Occipital lobe (tissue), 2 donors: Measurements from ENCODE around the gene RHOA. TPM values are rescaled to one million over a fixed set of nuclear protein-coding genes. Genes with fewer than 3 reads are reported as not detected.

ENCODE experiments used
- DNase-seq: peaks from one replicate; lab custom pipeline; 2025; lab: John Stamatoyannopoulos, UW
- total RNA-seq: library from RNA; depleted of rRNA; stranded (reverse); fragments of >200 nt; gene quantifications from one replicate; pipeline ENCODE4 v1.2.3, GENCODE V29; 2014

RHOA gene
- total RNA-seq: 146 TPM

DNA sequence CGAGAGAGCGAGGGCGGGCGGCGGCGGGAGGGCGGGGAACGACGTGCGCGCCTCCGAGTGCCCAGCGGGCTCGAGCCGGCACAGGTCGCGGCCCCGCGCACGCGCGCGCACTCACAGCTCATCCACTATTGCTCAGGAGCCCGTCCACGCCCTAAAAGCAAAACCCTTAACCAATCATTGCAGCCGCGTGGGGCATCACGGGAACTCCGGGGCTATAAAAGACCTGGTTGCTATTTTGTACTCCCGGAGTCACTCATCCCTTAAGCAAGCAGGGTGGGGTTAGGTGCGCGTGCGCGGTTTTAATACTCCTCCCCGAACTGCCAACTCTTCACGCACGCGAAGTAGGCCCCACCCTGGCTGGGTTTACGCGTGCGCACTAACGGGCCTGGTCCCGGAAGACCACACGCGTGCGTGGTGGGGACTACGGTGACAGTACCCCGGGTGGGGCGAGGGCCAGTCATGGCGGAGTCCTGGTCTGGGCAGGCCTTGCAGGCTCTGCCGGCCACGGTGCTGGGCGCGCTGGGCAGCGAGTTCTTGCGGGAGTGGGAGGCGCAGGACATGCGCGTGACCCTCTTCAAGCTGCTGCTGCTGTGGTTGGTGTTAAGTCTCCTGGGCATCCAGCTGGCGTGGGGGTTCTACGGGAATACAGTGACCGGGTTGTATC, at the start of gene RHOA, which contains the start of gene TCTA:
RHOA (minus strand) TSS at position 9 of the 664 bp plus-strand sequence. CDS start 36,387 bp downstream, outside the sequence.
TCTA (plus strand) TSS at position 456 of the 664 bp plus-strand sequence; CDS start at position 460, 4 bp downstream.
- DNase-seq: peak; percentile 97

DNA sequence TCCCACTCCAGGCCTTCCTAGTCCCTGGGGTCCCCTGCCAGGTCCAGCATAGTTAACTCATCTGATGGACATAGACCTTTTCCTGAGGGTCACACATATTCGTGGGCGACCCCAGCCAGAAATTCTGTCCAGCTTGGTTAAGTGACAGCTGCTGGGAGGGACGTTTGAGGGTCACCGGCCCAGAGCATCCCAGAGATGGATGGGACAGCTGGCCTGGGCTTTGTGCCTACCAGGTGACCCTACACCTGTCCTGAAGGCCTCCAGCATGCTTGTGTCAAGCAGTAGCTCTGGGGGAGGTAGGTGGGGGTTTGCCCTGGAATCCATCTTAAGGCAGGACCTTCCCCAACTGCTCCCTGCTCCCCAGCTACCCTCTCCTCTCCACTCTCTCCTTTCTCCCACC, 49.2 kb upstream of the RHOA start:
- DNase-seq: no peak

DNA sequence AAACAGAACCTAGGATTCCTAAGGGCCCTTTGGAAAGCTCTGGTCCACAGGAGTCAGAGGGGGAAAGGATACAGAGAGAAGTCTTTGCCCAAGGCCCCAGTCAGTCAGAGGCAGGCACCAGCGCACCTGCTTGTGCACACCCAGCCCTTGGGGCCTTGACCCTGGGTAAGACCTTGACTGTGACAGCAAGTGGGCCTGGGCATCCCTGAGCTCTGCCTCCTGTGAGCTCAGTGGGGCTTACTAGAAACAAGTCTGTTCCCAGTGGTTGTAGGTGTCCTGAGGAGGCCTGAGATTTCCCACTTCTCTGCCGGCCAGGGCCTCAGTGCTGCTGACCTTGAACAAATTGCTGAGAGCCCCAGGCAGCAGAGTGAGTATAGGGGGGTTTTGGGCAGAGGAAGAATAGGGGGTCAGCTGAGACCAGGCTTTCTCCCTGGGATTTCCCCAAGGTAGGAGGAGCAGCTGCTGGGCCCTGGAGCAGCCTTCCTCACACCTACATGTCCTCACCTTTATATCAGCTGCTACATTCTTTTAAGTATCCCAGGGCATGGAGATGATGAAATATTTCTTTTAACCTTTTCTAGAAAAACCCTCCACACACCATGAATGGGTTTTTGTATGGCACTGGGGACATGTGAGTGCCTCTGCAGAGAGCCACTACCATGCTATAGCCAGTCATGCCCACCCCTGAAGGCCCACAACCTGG, 48.6 kb upstream of the RHOA start:
- DNase-seq: no peak

DNA sequence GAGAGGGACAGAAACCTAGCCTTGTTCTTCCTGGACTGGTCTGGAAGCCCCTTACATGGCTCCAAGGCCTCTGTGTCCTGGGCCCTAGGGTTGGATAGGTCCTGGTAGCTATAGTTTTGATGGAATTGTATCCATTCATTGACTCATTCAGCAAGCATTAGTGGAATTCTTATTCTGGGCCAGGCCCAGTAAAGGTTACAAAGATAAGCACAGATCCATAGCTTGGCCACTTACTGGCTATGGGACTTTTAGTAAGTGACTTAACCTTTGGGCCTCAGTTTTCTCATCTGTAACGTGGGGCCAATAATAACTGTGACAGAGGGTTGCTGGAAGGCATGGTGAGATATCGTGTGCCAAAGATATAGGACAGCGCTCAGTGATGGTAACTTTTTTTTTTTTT, 44.7 kb upstream of the RHOA start:
- DNase-seq: no peak

DNA sequence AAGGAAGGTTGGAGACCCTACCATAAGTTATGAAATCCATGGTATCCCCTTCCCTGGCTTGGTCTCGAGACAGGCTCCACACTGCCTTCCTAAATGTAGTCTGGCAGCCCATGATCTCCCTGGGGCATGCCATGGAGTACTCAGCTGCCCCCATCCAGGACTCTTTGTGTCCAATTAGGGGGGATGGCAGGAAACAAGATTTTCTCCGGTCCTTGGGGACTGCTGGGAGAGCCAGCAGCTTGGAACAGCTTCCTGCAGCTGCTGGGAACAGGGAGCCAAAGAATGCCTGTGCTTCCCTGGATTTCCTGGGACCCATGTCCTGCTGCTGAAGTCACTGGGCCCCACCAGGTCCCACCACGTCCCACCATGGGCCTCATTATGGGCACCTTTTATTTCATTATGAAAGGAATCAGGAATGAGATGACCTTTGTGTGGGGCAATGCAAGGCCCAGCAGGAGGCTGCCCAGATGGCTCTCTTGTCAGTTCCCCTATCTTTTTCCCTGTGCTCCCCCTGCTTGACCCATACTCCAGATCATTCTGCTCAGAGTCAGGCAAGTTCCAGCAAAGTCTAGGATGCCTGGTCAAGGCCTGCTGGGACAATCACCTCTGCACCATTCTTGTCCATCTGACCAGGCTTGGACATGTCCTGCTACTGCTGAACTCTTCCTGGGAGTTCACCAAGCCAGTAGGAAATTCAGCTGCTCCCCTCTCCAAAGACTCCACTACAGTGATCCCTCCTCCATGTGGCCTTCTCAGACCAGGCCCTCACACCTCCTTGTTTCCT, 43.3 kb upstream of the RHOA start:
- DNase-seq: no peak

DNA sequence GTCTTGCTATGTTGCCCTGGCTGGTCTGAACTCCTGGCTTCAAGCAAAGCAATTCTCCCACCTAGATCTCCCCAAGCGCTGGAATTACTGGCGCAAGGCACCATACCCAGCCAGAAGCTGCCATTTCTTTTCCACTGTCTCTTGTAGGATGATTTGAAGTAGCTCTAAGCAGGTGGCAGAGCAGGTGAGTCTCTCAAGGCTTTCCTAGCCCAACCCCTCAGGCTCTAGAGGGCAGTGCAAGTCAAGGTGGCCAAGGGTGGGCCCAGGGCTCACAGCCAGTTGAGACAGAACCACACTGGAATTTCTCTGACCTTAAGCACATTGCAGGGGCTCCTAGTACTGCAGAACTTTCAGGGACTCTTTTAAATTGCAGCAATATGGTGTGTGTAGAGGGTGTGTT, 42.7 kb upstream of the RHOA start:
- DNase-seq: no peak

DNA sequence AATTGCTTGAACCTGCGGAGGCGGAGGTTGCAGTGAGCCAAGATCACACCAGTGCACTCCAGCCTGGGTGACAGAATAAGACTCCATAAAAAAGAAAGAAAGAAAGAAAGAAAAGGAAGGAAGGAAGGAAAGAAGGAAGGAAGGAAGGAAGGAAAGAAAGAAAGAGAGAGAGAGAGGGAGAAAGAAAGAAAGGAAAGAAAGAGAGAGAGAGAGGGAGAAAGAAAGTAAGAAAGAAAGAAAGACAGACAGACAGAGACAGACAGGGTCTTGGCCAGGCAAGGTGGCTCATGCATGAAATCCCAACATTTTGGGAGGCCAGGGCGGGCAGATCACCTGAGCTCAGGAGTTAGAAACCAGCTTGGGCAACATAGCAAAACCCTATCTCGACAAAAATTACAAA, 41.8 kb upstream of the RHOA start:
- no peak for DNase-seq

DNA sequence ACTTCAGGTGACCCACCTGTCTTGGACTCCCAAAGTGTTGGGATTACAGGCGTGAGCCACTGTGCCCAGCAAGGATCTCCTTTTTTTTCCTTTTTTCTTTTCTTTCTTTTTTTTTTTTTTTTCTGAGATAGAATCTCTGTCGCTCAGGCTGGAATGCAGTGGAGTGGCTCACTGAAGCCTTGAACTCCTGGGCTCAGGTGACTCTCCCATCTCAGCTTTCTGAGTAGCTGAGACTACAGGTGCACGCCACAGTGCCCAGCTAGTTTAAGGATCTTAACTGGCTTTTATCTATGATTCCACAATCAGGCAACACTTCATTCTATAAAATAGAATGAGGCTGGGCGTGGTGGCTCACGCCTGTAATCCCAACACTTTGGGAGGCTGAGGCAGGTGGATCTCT, 33.6 kb upstream of the RHOA start:
- no peak for DNase-seq

DNA sequence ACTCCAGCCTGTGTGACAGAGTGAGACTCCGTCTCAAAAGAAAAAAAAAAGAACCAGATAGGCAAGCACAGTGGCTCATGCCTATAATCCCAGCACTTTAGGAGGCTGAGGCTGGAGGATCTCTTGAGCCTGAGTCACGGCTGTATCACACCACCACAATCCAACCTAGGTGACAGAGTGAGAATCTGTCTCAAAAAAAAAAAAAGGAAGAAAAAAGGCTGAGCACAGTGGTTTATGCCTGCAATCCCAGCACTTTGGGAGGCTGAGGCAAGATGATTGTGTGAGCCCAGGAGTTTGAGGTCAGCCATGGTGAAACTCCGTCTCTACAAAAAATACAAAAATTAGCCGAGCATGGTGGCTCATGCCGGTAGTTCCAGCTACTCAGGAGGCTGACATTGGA, 23.0 kb upstream of the RHOA start:
- DNase-seq: no peak

DNA sequence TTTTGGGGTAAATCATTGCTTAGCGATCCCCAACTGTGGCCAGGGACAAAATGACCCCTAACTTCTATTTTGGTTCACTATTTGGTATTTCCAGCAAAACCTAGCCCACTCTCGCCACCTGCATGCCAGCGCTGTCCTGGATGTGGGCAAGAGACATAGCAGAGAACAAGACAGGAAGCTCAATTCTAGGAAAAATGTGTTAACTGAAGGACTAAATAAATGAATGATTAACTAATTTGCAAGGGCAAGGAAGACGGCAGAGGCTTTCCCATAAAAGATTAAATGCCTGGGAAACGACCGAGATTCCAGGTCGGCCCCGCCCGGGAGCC, 16.9 kb upstream of the RHOA start:
- DNase-seq: no peak

DNA sequence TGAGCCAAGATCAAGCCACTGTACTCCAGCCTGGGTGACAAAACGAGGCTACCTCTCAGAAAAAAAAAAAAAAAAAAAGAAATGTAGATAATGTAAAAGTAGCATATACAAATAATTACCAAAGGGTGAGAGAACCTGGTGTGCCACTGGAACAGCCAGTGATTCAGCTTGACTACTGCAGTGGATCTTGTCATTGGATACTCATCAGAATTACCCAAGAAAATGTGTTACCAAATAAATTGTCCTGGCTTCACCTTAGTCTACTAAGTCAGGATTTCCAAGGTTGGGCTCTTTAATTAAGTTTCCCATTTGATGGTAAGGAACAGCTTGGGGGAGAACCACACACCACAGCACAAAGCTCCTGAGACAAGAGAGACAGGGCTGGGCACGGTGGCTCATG, 15.8 kb upstream of the RHOA start:
- DNase-seq: no peak

DNA sequence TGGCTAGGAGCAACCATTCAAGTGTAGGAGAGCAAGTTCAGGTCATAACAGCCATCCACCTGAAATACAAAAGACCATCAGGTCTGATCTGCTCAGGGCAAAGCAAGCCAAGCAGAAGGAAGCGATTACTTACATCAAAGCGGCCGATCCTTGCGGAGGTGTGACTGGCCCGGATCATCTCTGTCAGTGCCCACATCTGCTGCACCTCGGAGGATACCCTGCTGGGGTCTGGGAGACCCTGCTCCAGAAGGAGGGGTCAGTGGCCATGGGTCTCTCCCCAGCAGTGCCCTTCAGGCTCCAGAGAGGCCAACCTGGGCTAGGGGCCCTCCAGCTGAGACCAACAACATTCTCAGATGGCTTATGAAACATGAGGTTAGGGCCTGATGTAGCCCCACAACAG, 13.0 kb upstream of the RHOA start:
- DNase-seq: no peak

DNA sequence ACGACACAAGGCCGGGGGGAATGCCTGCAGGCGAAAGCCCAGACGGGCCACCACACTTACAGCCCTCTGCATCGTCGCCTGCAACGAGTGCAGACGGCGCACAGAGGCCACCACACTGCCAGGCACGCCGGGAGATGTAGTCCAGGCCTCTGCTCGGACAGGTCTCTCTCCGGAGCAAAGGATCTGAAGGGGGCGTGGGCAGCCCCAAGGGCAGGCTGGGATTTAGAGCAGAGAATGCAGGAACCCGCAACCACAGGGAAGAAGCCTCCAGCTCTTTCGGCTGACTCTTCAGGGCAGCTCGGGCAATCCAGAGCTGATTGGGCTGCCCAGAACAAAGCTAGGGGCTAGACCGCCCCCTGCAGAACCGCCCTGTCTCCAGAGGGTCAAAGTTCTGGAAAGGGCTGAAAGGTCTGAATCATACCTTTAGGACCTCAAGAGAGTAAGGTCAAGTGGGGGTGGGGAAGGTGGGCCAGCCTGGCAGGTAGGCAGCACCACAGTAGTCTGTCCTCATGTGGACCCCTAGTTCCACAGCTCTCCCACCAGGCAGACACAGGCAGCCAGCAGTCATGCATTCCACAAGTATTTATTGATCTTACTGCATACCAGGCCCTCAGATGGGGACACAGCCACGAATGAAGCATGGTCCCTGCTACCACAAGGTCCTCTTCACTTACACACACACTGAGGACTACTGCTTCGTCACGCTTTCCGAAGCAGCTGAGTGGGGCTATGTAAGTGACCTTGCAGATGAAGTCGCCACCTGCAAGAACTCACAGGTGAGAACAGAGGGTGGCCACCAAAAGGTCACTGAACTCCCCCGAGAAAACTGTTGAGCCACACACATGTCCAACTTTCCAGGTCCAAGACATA, 10.8 kb upstream of the RHOA start, which contains the start of gene AMT:
AMT (minus strand) TSS at position 95 of the 870 bp plus-strand sequence; CDS start at position 72, 23 bp downstream.
- DNase-seq: no peak

DNA sequence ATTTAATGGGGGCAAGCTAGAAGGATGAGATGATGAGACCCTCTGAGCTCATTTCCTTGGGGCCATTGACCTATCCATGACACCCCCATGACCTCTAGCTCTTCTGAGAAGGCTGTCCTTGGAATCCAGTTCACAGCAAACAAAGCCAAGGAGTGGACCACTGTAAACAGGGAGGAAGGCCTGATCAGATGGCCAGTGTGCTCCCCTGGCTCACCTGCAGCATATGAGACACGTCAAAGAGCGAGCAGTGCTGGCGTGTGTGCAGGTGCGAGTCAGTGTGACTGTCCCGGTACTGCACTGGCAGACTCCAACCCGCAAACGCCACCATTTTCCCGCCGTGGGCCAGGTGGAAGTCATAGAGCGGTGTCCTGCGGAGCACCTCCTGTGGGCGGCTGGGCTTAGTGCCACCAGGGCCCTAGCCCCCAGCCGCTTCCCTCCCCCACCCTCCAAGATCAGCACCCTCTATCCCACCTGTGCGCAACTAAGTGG, 10.2 kb upstream of the RHOA start:
- no peak for DNase-seq

DNA sequence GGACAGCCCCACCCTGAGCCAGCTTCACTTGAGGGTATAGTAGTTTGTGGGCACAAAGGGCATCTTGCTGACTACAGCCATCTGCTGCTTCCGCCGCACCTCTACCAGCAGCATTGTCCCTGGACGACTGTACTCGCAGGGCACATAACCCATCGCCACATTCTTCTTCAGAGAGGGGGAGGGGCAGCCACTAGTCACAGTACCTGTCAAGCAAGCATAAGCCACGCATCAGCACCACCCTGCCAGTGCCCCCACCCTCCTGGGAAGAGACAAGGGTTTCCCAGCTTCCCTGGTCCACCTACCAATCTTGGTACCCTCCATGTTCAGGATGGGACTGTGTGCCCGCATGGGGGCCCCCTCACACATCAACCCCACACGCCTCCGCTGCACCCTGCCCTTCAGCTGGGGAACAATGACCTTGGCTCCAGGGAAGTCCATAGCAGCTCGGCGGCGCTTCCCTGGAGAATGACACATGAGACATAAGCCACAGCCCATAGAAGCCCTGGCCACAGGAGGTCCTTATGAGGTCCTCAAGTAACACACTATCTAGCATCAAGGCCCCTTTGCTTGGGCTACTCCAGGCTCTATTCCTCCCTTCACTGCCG, 5.8 kb upstream of the RHOA start:
- no peak for DNase-seq

DNA sequence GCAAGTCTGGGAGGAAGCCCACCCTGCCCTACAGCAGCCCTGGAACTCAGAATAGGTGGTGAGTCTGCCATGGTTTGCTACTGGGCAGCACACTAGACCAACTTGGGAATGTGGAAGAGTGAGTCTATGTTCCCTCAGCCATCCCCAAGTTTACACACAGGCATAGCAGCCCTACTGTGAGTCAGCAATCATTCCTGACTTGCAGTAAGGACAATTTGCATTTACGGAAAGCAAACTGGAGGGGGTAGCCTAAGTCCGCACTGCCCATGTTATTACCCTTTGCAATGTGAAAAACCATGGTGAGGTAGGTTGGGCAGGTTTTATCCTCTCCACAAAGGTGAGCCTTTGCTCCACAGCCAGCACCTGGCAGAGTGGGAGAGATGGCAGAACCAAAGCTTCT, 5.1 kb upstream of the RHOA start:
- no peak for DNase-seq

DNA sequence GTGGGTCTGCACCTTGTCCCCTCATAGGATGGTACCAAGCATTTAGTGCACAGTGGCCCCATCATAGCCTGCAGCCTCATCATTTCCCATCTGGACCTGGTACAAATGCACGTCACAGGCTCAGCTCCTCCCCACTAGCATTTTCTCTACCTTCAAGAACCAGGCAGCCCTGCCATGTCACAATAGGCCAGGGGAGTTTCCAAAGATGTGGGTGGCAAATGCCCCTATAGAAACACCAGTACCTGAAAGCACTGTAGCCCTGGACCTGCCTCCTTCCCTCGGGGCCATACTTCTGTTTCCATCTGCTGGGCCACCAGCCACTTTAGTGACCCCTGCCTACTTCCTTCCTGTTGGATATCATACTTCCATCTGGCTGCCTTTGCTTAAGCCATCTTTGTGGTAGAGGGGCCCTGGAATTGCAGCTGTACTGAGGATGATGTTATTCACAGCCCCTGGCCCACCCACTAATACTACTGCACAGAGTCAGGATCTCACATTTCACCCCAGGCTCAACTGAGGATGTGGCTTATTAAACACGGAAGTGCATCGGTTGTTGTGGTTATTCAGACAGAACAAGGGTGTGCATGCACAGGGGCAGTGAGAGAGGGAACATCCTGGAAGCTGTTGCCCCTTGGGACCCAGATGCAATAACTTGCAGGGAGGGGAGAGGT, 4.3 kb upstream of the RHOA start:
- DNase-seq: no peak

DNA sequence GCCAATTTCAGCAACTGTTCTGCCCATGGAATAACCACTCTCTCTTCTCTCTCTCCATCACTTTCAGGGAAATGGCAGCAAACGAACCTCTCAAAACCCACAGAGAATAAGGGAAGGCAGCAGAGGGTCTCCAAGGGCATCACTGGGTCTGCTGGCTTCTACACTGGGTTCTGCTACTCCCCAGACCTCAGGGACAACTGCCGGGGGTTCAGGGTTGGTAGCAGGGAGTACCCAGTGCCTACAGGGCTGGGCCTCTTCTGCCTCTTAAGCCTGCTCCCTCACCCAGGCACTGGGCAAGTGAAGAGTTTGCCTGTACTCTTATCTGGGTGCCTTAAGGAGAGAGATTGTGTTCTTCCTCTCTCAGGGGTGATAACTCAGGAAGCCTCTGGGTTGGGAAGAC, 3.0 kb upstream of the RHOA start:
- DNase-seq: no peak

DNA sequence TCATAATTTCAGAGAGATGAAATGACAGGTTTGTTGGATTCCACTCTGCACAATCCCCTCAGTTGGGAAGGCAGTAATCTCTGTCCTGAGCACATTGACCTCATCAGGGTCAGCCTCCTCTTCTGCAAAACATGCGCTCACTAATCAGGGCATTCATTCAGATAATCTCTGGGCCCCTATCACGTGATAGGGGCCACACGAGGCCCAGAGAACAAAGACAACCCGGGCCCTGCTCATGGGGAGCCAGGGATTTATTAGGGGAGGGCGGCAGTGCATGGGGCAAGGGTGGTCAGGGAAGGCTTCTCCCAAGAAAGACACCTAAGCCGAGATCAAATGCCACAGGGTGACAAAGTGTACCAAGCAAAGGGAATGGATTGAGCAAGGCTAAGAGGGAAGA, 1.6 kb upstream of the RHOA start:
- no peak for DNase-seq

DNA sequence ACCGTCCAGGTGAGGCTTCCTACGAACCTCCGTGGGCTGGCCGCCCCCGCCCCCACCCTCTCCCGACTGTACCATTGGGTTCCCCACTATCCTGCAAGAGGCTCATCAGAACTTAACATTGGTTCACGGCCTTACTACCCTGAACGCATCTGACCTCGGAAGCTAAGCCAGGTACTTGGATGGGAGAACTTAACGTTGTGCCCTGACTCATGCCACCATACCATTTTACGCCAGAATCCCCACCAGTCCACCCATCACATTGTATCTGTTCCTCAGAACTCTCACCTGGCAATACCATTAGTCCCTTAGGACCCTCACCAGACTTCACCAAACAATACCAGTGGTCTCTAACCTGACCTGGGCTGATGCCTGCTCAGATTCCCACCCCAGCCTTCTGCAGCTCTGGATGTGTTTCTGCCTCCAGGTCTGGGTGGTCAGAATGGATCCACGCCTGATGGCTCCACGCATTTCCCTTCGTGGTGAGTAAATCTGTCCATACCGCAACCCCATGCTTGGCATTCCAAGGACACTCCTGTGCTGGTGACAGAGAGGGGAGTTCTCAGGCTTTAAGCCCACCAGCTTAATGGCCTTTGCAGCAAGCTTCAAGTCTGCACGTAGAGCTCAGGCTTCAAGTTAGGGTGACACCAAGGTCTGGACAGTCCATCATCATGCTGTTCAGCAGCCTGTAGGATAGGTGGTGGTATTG, 1.0 kb upstream of the RHOA start:
- no peak for DNase-seq
